Articular chondrocyte of knee joint (primary cell): ENCODE measurements around the gene BCL3. TPM values are rescaled to one million over a fixed set of nuclear protein-coding genes. Genes with fewer than 3 reads are reported as not detected.

ENCODE experiments used
- small RNA-seq: library from RNA; depleted of rRNA; stranded (forward); fragments of <200 nt; gene quantifications from one replicate; pipeline ENCODE3, GENCODE V24; 2012
- total RNA-seq: library from RNA; depleted of rRNA; stranded (reverse); fragments of >200 nt; gene quantifications from 2 replicates; pipeline ENCODE4 v1.2.3, GENCODE V29; 2012

The BCL3 gene
- 11.2 and 14.2 TPM in 2 replicates for total RNA-seq

GRCh38 chr19:44748426-44749254, at the start of gene BCL3:
Gene BCL3, plus strand, starts transcription at chr19:44748708. Its CDS starts 83 bp downstream, at chr19:44748791.

GRCh38 chr19:44777715-44778347, 29.3 kb downstream of the BCL3 start, which contains the start of gene CBLC:
Gene CBLC, plus strand, starts transcription at chr19:44777890. Its CDS starts 42 bp downstream, at chr19:44777932.

GRCh38 chr19:44808463-44809371, 60.2 kb downstream of the BCL3 start, which contains the start of gene BCAM:
Gene BCAM, plus strand, starts transcription at chr19:44809103. Its CDS starts 22 bp downstream, at chr19:44809125.

Small RNAs within 50 kb of the gene (small RNA-seq; reads per million reads assigned to genes)
- gene RF00156 (not detected), gene RF00285 (not detected)

Other genes with a start within 250 kb of the BCL3 start
- 7.6 and 10.4 TPM in 2 replicates for gene ZNF180, start 248.2 kb upstream of the BCL3 start, total RNA-seq
- gene CEACAM20, start 219.0 kb upstream of the BCL3 start, total RNA-seq, result not detected in 2 replicates
- 0.26 and 0.86 TPM in 2 replicates for gene IGSF23, start 135.1 kb upstream of the BCL3 start, total RNA-seq
- 86.0 and 95.1 TPM in 2 replicates for gene PVR, start 104.8 kb upstream of the BCL3 start, total RNA-seq
- 2.2 and 3.1 TPM in 2 replicates for gene CEACAM19, start 77.2 kb upstream of the BCL3 start, total RNA-seq
- gene CEACAM16, start 49.6 kb upstream of the BCL3 start, total RNA-seq, result not detected in 2 replicates
- gene CBLC, start 29.2 kb downstream of the BCL3 start, total RNA-seq, result not detected in 2 replicates
- gene BCAM, start 60.4 kb downstream of the BCL3 start, total RNA-seq, result 10.7 and 13.1 TPM in 2 replicates
- gene NECTIN2, start 97.6 kb downstream of the BCL3 start, total RNA-seq, result 35.6 and 43.1 TPM in 2 replicates
- 18.2 and 25.2 TPM in 2 replicates for gene TOMM40, start 142.5 kb downstream of the BCL3 start, total RNA-seq
- 0.26 and 0.32 TPM in 2 replicates for gene APOE, start 157.1 kb downstream of the BCL3 start, total RNA-seq
- 0.52 and 0.86 TPM in 2 replicates for gene APOC1, start 165.9 kb downstream of the BCL3 start, total RNA-seq
- gene APOC4, start 193.5 kb downstream of the BCL3 start, total RNA-seq, result not detected in 2 replicates
- gene APOC2, start 197.3 kb downstream of the BCL3 start, total RNA-seq, result not detected in 2 replicates
- gene CLPTM1, start 206.7 kb downstream of the BCL3 start, total RNA-seq, result 35.1 and 37.4 TPM in 2 replicates